DOHH2 (cell line): ENCODE data around the gene RHEX.
A peak's percentile ranks its signal among the peaks of the same experiment; 100 is the strongest.

Experiments used
- H3F3A ChIP-seq: fragments of 200-600 bp; sonication (generic), shearing (Covaris generic); 2 replicates; pipeline ENCODE4 v1.6.0; 2016; ENCODE audit warnings: antibody characterized with exemption, mild to moderate bottlenecking; ENCODE audit not compliant: control insufficient read depth, insufficient read depth
- H3K27ac ChIP-seq: fragments of 200-600 bp; sonication (generic); 2 replicates; pipeline ENCODE4 v1.5.1; 2014; ENCODE audit warnings: low read depth, mild to moderate bottlenecking, low read length, moderate library complexity
- H3K27me3 ChIP-seq: fragments of 200-600 bp; sonication (generic); 2 replicates; pipeline ENCODE4 v1.6.1; 2014; ENCODE audit warnings: mild to moderate bottlenecking, low read length, mixed read lengths; ENCODE audit not compliant: control insufficient read depth
- H3K36me3 ChIP-seq: fragments of 200-600 bp; sonication (generic); 2 replicates; pipeline ENCODE4 v1.6.1; 2014; ENCODE audit warnings: mild to moderate bottlenecking, low read length, moderate library complexity, mixed read lengths; ENCODE audit not compliant: control insufficient read depth
- H3K4me1 ChIP-seq: fragments of 200-600 bp; sonication (generic); 2 replicates; pipeline ENCODE4 v1.6.1; 2014; ENCODE audit warnings: mild to moderate bottlenecking, low read length, mixed read lengths; ENCODE audit not compliant: control insufficient read depth
- H3K4me2 ChIP-seq: fragments of 200-600 bp; sonication (generic); 2 replicates; pipeline ENCODE4 v1.6.0; 2014; ENCODE audit warnings: mild to moderate bottlenecking, low read length, moderate library complexity
- H3K4me3 ChIP-seq: fragments of 200-600 bp; sonication (generic); 2 replicates; pipeline ENCODE4 v1.5.1; 2014; ENCODE audit warnings: mild to moderate bottlenecking, low read length, mixed read lengths
- H3K79me2 ChIP-seq: fragments of 200-600 bp; sonication (generic); 2 replicates; pipeline ENCODE4 v1.6.1; 2014; ENCODE audit warnings: mild to moderate bottlenecking, low read length, mixed read lengths; ENCODE audit not compliant: control insufficient read depth
- H3K9me2 ChIP-seq: fragments of 200-600 bp; sonication (generic); replicated peaks from 2 replicates; pipeline ENCODE4 v1.6.1; 2014; ENCODE audit warnings: mild to moderate bottlenecking, low read length, mixed read lengths; ENCODE audit not compliant: control insufficient read depth
- H3K9me3 ChIP-seq: fragments of 200-600 bp; sonication (generic); 2 replicates; pipeline ENCODE4 v1.6.1; 2014; ENCODE audit warnings: antibody characterized with exemption, low read length, mixed read lengths; ENCODE audit not compliant: control insufficient read depth, insufficient read depth
- H4K20me1 ChIP-seq: fragments of 200-600 bp; sonication (generic); 2 replicates; pipeline ENCODE4 v1.6.0; 2014; ENCODE audit warnings: low read depth, mild to moderate bottlenecking, antibody characterized with exemption, low read length, moderate library complexity; ENCODE audit not compliant: control insufficient read depth, insufficient read depth
- EZH2phosphoT487 ChIP-seq: fragments of 200-600 bp; sonication (generic); IDR thresholded peaks from 2 replicates; pipeline ENCODE4 v1.6.1; 2017; ENCODE audit warnings: borderline replicate concordance, mild to moderate bottlenecking, antibody characterized with exemption, low read length, moderate library complexity, mixed read lengths
- TF ChIP-seq, protein P1 (sequence below): fragments of 200-600 bp; sonication (generic); IDR thresholded peaks from one replicate; pipeline ENCODE4 v1.5.1; 2014; ENCODE audit warnings: antibody characterized with exemption, mild to moderate bottlenecking, low read depth, low read length; ENCODE audit not compliant: poor library complexity, severe bottlenecking

The RHEX gene

DNA sequence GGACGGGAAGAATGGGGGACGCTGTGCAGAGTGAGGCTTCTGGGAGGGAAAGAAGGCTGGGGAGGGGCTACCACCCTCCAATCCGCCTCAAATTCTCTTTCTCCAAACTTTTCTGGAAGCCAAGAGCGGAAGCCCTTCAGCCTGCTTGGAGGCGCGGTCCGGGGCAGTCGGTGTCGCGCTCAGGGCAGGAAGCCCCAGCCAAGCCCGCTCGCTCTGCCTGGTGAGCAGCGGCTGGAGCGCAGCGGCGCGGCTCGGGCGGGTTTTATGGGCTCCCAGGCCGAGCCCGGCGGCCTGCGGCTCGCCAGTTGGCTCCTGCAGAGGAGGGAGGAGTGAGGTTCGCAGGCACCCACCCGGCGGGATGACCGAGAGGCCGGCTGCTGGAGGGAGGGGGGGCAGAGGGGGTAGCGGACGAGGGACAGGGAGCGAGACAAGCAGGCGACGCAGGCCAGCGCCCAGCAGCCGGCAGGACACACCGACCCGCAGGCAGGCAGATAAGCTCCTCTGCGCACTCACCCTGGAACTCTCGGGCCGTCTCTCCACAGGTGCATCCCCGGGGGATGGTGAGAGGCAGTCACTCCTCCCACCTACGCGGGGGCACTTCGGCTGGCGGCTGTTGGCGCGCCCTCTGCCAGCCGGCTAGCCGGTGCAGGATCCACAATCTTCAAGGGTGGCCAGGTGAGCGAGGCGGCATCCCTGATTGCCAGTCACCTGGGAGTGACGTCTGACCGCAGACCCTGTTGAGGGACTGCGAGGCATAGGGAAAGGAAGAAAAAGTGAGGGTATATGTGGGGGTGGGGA, 64.4 kb downstream of the RHEX start, which contains the start of gene AVPR1B:
Gene AVPR1B (minus strand): TSS at position 238 of the 798 bp plus-strand sequence. CDS start 498 bp downstream, outside the sequence.
- Histone ChIP-seq H3K27ac (no peak within 1 kb of the TSS), H3K4me3 (peak within 1 kb of the TSS; percentile 47), H3K9me2 (no peaks in the 10 kb centered on the region), H3K36me3 (no peaks in the 10 kb centered on the region), H3K4me1 (peaks cover 9% of the 10 kb centered on the region), H3K4me2 (peak within 1 kb of the TSS; percentile 50), H4K20me1 (no peaks in the 10 kb centered on the region), H3K9me3 (no peaks in the 10 kb centered on the region), H3F3A (no peaks in the 10 kb centered on the region), H3K79me2 (no peaks in the 10 kb centered on the region), H3K27me3 (peaks cover 38% of the 10 kb centered on the region)
- TF ChIP-seq, protein P1, sequence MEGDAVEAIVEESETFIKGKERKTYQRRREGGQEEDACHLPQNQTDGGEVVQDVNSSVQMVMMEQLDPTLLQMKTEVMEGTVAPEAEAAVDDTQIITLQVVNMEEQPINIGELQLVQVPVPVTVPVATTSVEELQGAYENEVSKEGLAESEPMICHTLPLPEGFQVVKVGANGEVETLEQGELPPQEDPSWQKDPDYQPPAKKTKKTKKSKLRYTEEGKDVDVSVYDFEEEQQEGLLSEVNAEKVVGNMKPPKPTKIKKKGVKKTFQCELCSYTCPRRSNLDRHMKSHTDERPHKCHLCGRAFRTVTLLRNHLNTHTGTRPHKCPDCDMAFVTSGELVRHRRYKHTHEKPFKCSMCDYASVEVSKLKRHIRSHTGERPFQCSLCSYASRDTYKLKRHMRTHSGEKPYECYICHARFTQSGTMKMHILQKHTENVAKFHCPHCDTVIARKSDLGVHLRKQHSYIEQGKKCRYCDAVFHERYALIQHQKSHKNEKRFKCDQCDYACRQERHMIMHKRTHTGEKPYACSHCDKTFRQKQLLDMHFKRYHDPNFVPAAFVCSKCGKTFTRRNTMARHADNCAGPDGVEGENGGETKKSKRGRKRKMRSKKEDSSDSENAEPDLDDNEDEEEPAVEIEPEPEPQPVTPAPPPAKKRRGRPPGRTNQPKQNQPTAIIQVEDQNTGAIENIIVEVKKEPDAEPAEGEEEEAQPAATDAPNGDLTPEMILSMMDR = peak; percentile 20
- TF ChIP-seq EZH2phosphoT487 = 0 out of 2 replicates have a peak, but pooled peaks have one; percentile 75

DNA sequence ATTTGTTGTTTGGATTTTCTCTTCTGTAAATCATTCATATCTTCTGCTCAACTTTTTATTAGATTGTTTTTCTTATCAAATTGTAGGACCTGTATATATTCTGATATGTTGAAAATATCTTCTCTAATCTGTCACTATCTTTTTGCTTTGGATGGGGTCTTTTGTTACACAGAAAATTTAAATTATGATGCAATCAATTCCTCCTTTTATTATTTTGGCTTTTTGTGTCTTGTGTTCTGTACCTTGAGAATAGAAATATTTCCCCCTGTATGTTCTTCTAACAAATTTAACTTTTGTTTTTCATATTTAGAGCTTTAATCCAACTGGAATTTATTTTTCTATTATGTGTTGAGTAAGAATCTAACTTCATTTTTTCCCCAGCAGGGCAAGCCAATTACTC, 67.4 kb downstream of the RHEX start:
- H4K20me1 ChIP-seq = no peaks in the 10 kb centered on the region
- H3K36me3 ChIP-seq = no peaks in the 10 kb centered on the region
- H3F3A ChIP-seq = no peaks in the 10 kb centered on the region
- no peak overlapping the region for H3K4me2 ChIP-seq
- peaks cover 33% of the 10 kb centered on the region for H3K27me3 ChIP-seq
- peaks cover 9% of the 10 kb centered on the region for H3K4me1 ChIP-seq
- no peaks in the 10 kb centered on the region for H3K9me3 ChIP-seq
- TF ChIP-seq, protein P1 = no peak
- TF ChIP-seq EZH2phosphoT487 = no peak
- H3K79me2 ChIP-seq = no peaks in the 10 kb centered on the region
- no peaks in the 10 kb centered on the region for H3K9me2 ChIP-seq
- no peak overlapping the region for H3K4me3 ChIP-seq
- H3K27ac ChIP-seq = no peak overlapping the region

DNA sequence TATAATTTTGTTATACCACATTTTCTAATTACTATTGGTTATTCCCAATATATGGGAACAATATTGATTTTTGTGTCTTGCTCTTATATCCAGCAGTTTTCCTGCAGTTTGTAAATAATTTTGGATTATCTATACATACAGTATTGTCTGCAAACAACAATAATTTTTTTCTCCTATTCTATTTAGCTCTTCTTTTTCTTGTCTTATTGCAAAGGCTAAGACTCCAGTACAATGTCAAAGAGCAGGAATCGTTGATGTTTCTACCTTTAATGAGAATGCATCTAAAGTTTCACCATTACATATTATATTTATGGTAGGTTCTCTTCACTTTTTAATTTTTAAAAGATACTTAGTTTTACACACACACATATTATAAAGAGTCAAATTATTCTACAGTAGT, 68.3 kb downstream of the RHEX start:
- Histone ChIP-seq H3K4me1 (peaks cover 9% of the 10 kb centered on the region), H3K9me3 (no peaks in the 10 kb centered on the region), H3F3A (no peaks in the 10 kb centered on the region), H3K9me2 (no peaks in the 10 kb centered on the region), H3K79me2 (no peaks in the 10 kb centered on the region), H3K27me3 (peaks cover 30% of the 10 kb centered on the region), H3K4me3 (no peak overlapping the region), H3K27ac (no peak overlapping the region), H4K20me1 (no peaks in the 10 kb centered on the region), H3K4me2 (no peak overlapping the region), H3K36me3 (no peaks in the 10 kb centered on the region)
- TF ChIP-seq, protein P1 = no peak
- no peak for TF ChIP-seq EZH2phosphoT487
